HG02981 (cell line): Measurements from ENCODE around the gene CFAP299.

Experiments
- ATAC-seq: cut with Tn5 transposase; IDR thresholded peaks from one replicate; pipeline ENCODE4 v1.9.1; 2021; ENCODE audit warnings: mild to moderate bottlenecking, moderate library complexity; ENCODE audit not compliant: unreplicated experiment

Gene CFAP299

DNA sequence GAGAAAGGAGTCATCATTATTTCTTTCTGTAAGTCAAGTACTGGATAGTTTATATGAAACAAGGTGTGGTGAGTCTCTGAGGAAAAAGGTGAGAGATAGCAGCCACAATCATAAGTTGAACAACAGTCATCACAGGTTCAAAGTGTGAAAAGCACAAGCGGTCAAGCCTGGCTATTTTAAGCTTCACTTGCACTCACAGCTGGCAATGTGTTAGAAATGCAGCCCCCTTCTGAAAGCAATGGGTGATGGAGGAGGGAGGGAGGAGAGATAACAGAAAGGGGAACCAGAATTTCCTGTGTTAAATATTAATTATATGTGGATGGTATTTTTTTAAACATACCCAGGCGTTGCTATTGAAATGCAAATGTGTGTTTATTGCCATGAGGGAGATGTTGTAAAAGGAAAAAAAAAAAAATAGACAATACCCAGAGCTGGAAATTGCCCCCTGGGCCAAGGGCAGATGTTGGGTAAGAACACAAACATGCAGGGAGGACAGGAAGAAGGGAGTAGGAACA is 668.1 kb downstream of the CFAP299 start:
- peak; percentile 99 for ATAC-seq

DNA sequence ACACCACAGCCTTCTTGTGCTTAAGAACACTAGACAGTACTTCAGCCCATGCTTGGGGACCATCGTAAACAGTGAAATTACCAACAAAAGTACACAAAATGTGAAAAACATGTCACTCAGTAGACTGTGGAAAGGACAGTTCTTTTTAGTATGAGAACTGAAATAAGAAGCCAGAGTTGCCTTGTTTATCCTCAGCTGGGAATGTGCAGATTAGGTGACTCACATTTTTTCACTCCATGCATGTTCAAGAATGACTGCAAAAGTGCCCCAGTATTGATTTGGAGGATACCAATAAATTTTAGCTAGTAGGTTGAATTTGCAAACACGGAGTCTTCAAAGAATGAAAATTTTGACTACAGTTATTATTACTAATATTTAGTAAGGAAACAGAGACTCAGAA is 671.9 kb downstream of the CFAP299 start:
- no peak for ATAC-seq
